HepG2 (cell line): ENCODE measurements around the gene ATG3. TPM values are rescaled to one million over a fixed set of nuclear protein-coding genes. Genes with fewer than 3 reads are reported as not detected.
A peak's percentile ranks its signal among the peaks of the same experiment; 100 is the strongest.

ENCODE experiments used
- CREM ChIP-seq, 2 experiments: sonication (generic) in 1 of 2; formaldehyde crosslinking in 1 of 2; IDR thresholded peaks; 2 replicates each; pipeline versions ENCODE4 v1.4.0 to v1.6.1; 2016 to 2020; ENCODE audit warnings: antibody characterized with exemption in 1 of 2, mild to moderate bottlenecking in 1 of 2, missing genetic modification reagents in 1 of 2
- GATAD1 ChIP-seq: IDR thresholded peaks from 2 replicates; pipeline ENCODE4 v1.6.1; 2016; ENCODE audit warnings: missing genetic modification reagents, missing compliant biosample characterization
- NCOA1 ChIP-seq: sonication (generic); formaldehyde crosslinking; IDR thresholded peaks from 2 replicates; pipeline ENCODE4 v1.9.0; 2021; ENCODE audit warnings: missing genetic modification reagents
- POLR2A ChIP-seq, 2 experiments: IDR thresholded peaks; 2 replicates each; pipeline ENCODE4 v1.6.1; 2011; ENCODE audit warnings: low read depth in 2 of 2, low read length in 2 of 2, mild to moderate bottlenecking in 1 of 2, moderate library complexity in 1 of 2; ENCODE audit not compliant: insufficient read depth in 1 of 2
- ZNF142 ChIP-seq: sonication (generic); formaldehyde crosslinking; IDR thresholded peaks from 2 replicates; pipeline ENCODE4 v1.4.0; 2020; ENCODE audit warnings: missing genetic modification reagents
- ZNF264 ChIP-seq: sonication (generic); formaldehyde crosslinking; IDR thresholded peaks from 2 replicates; pipeline ENCODE4 v1.4.0; 2020; ENCODE audit warnings: missing genetic modification reagents
- polyA plus RNA-seq, 8 experiments: library from polyadenylated mRNA; depleted of rRNA in 3 of 8; stranded (reverse) in 7 of 8; unstranded in 1 of 8; fragments of >200 nt; fragmentation: Illumina TruSeq in 4 of 8; extraction: Trizol in 4 of 8; gene quantifications; 2 replicates each; pipeline versions ENCODE4 v1.2.1 to v1.2.3, GENCODE V29; 2011 to 2016; ENCODE audit warnings: low read depth in 4 of 8, missing spikeins in 1 of 8, mixed read lengths in 1 of 8; ENCODE audit not compliant: insufficient read depth in 1 of 8
- total RNA-seq, 5 experiments: library from RNA; depleted of rRNA; stranded (reverse); fragments of >200 nt; fragmentation: Illumina TruSeq; extraction: Trizol; gene quantifications; 2 replicates each; pipeline ENCODE4 v1.2.3, GENCODE V29; 2016; ENCODE audit warnings: low read depth in 1 of 5
- TF ChIP-seq, protein P1 (sequence below): IDR thresholded peaks from 2 replicates; pipeline ENCODE4 v1.6.1; 2016; ENCODE audit warnings: low read depth

The ATG3 gene
- total and polyA plus RNA-seq, 2 of the 13 experiments (the other 11 are each of a cell fraction or from before 2014, with no cell fraction given): 19.6 to 34.8 TPM

- TF ChIP-seq ZNF142 (CRISPR knock-in tag) (peak; percentile 47; the same call in 1 of the 2 replicates), CREM (IDR thresholded peaks at IDR 0.05) (peak; percentile 88), CREM (CRISPR knock-in tag; IDR thresholded peaks at IDR 0.05) (0 out of 2 replicates have a peak, but pooled peaks have one; percentile 44), ZNF264 (0 out of 2 replicates have a peak, but pooled peaks have one; percentile 22), NCOA1 (0 out of 2 replicates have a peak, but pooled peaks have one; percentile 12), GATAD1 (peak; percentile 81), POLR2A (IDR thresholded peaks at IDR 0.05; ENCODE audit: insufficient read depth in 1 of 2, low read depth in 2 of 2, low read length in 2 of 2) (peak in 1 of 2 experiments; percentile 53; a peak in 1 of 4 replicates)
- TF ChIP-seq, protein P1, sequence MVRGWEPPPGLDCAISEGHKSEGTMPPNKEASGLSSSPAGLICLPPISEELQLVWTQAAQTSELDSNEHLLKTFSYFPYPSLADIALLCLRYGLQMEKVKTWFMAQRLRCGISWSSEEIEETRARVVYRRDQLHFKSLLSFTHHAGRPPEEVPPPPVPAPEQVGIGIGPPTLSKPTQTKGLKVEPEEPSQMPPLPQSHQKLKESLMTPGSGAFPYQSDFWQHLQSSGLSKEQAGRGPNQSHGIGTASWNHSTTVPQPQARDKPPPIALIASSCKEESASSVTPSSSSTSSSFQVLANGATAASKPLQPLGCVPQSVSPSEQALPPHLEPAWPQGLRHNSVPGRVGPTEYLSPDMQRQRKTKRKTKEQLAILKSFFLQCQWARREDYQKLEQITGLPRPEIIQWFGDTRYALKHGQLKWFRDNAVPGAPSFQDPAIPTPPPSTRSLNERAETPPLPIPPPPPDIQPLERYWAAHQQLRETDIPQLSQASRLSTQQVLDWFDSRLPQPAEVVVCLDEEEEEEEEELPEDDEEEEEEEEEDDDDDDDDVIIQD (CRISPR knock-in tag): 0 out of 2 replicates have a peak, but pooled peaks have one; percentile 13
These were observed 860 bp downstream of the ATG3 start (continued) for GRCh38 chr3:112560721-112561483.
